Liver (tissue), 9 donors: Measurements from ENCODE around the gene DHRS11. TPM values are rescaled to one million over a fixed set of nuclear protein-coding genes. Genes with fewer than 3 reads are reported as not detected.

Source experiments
- DNase-seq: peaks from one replicate; pipeline ENCODE4 v3.0.0-alpha.2; 2017; ENCODE audit warnings: low spot score
- H3K27ac ChIP-seq, 2 donors: one replicate each; pipeline ENCODE4 v1.7.0; 2013; ENCODE audit warnings: inconsistent platforms in 2 of 2, low read length in 2 of 2, control low read depth in 1 of 2, low read depth in 1 of 2, mild to moderate bottlenecking in 1 of 2
- H3K27me3 ChIP-seq, 4 donors: one replicate each; pipeline versions ENCODE4 v1.6.1 to v1.7.0; 2013; ENCODE audit warnings: low read length in 3 of 4, inconsistent platforms in 1 of 4, mild to moderate bottlenecking in 1 of 4, moderate library complexity in 1 of 4; ENCODE audit not compliant: control insufficient read depth in 4 of 4, insufficient read depth in 4 of 4
- H3K36me3 ChIP-seq, 4 donors: one replicate each; pipeline versions ENCODE4 v1.6.1 to v1.7.0; 2013; ENCODE audit warnings: low read length in 3 of 4, mild to moderate bottlenecking in 3 of 4, low read depth in 1 of 4, moderate library complexity in 1 of 4; ENCODE audit not compliant: control insufficient read depth in 4 of 4, insufficient read depth in 3 of 4
- H3K4me1 ChIP-seq, 4 donors: one replicate each; pipeline versions ENCODE4 v1.6.1 to v1.7.0; 2013; ENCODE audit warnings: low read length in 3 of 4, mild to moderate bottlenecking in 3 of 4, moderate library complexity in 1 of 4; ENCODE audit not compliant: control insufficient read depth in 4 of 4, insufficient read depth in 4 of 4
- H3K4me3 ChIP-seq, 3 donors: one replicate each; pipeline versions ENCODE4 v1.6.1 to v1.7.0; 2013; ENCODE audit warnings: low read length in 3 of 3, control low read depth in 1 of 3, low read depth in 1 of 3, mild to moderate bottlenecking in 1 of 3
- H3K9ac ChIP-seq, 2 donors: one replicate each; pipeline ENCODE4 v1.7.0; 2013; ENCODE audit warnings: low read length in 2 of 2, mild to moderate bottlenecking in 2 of 2, moderate library complexity in 2 of 2, control low read depth in 1 of 2, low read depth in 1 of 2
- H3K9me3 ChIP-seq, 4 donors: one replicate each; pipeline versions ENCODE4 v1.6.1 to v1.7.0; 2013; ENCODE audit warnings: low read length in 3 of 4; ENCODE audit not compliant: control insufficient read depth in 4 of 4
- CTCF ChIP-seq: fragments of 150-350 bp; IDR thresholded peaks from 2 replicates; pipeline ENCODE4 v1.5.1; 2017; ENCODE audit warnings: improper control_type of control experiment, low read depth, low read length; ENCODE audit not compliant: missing input control
- FOXA1 ChIP-seq: IDR thresholded peaks from 2 replicates; pipeline ENCODE4 v1.6.1; 2016; ENCODE audit warnings: antibody characterized with exemption
- GABPA ChIP-seq, 2 donors: IDR thresholded peaks in 1 of 2; conservative IDR thresholded peaks in 1 of 2; 2 replicates each; pipeline ENCODE4 v1.6.1; 2016; ENCODE audit warnings: antibody characterized with exemption in 2 of 2, mild to moderate bottlenecking in 1 of 2, moderate library complexity in 1 of 2
- HNF4A ChIP-seq, 2 donors: conservative IDR thresholded peaks; 2 replicates each; pipeline ENCODE4 v1.6.1; 2016; ENCODE audit warnings: antibody characterized with exemption in 2 of 2, mild to moderate bottlenecking in 2 of 2
- HNF4G ChIP-seq: IDR thresholded peaks from 2 replicates; pipeline ENCODE4 v1.6.1; 2016; ENCODE audit warnings: antibody characterized with exemption
- JUND ChIP-seq, 2 donors: IDR thresholded peaks; 2 replicates each; pipeline ENCODE4 v1.6.1; 2016; ENCODE audit warnings: antibody characterized with exemption in 2 of 2
- NR2F2 ChIP-seq: IDR thresholded peaks from 2 replicates; pipeline ENCODE4 v1.6.1; 2016; ENCODE audit warnings: antibody characterized with exemption
- RAD21 ChIP-seq, 2 donors: IDR thresholded peaks; 2 replicates each; pipeline ENCODE4 v1.6.1; 2016; ENCODE audit warnings: antibody characterized with exemption in 2 of 2, mild to moderate bottlenecking in 2 of 2
- REST ChIP-seq: IDR thresholded peaks from 2 replicates; pipeline ENCODE4 v1.6.1; 2016; ENCODE audit warnings: antibody characterized with exemption, mild to moderate bottlenecking
- RXRA ChIP-seq, 2 donors: IDR thresholded peaks; 2 replicates each; pipeline ENCODE4 v1.6.1; 2017 to 2018; ENCODE audit warnings: antibody characterized with exemption in 2 of 2, mild to moderate bottlenecking in 1 of 2
- SP1 ChIP-seq: IDR thresholded peaks from 2 replicates; pipeline ENCODE4 v1.6.1; 2018; ENCODE audit warnings: antibody characterized with exemption, mild to moderate bottlenecking
- TAF1 ChIP-seq: conservative IDR thresholded peaks from 2 replicates; pipeline ENCODE4 v1.6.1; 2016; ENCODE audit warnings: antibody characterized with exemption, mild to moderate bottlenecking
- WGBS: extraction: QIAGEN DNeasy Blood & Tissue Kit; methylation state at CpG from one replicate; pipeline ENCODE4 v1.1.7; 2013; 5-methylcytosine and 5-hydroxymethylcytosine counted together
- polyA plus RNA-seq, 2 donors: library from polyadenylated mRNA; stranded (reverse) in 1 of 2; unstranded in 1 of 2; fragments of 200-250 nt in 1 of 2; fragments of >200 nt in 1 of 2; fragmentation: Nextera tagmentation in 1 of 2; extraction: Ambion mirVana in 1 of 2; gene quantifications; one replicate each; pipeline versions ENCODE4 v1.2.1 to v1.2.3, GENCODE V29; 2013 to 2015
- total RNA-seq, 2 donors: library from RNA; depleted of rRNA; stranded (reverse); fragments of >200 nt; gene quantifications; one replicate each; pipeline ENCODE4 v1.2.3, GENCODE V29; 2014
- donor health status: healthy.
- donor health status: healthy.
- donor health status: healthy.
- donor health status: healthy.
- donor health status: healthy.

Gene DHRS11, protein sequence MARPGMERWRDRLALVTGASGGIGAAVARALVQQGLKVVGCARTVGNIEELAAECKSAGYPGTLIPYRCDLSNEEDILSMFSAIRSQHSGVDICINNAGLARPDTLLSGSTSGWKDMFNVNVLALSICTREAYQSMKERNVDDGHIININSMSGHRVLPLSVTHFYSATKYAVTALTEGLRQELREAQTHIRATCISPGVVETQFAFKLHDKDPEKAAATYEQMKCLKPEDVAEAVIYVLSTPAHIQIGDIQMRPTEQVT
- total RNA-seq: 1 to 10 TPM; 5.8 to 8.0 TPM
- polyA plus RNA-seq: 1 to 10 TPM; 4.2 to 7.2 TPM

GRCh38 chr17:36591434-36592315, at the start of gene DHRS11:
TSS of gene DHRS11 (plus strand) at chr17:36591879. CDS start at chr17:36592010, 131 bp downstream.
- Histone ChIP-seq H3K27ac (peak within 1 kb of the TSS in 1 of 2 donors; percentile 34), H3K27me3 (no peaks in the 10 kb centered on the region), H3K4me1 (peaks cover 5 to 22% (median 8%) of the 10 kb centered on the region in 4 donors), H3K36me3 (peaks cover 6 to 21% (median 16%) of the 10 kb centered on the region in 4 donors), H3K9ac (peak within 1 kb of the TSS; percentile 21 to 33), H3K9me3 (no peaks in the 10 kb centered on the region), H3K4me3 (peak within 1 kb of the TSS; percentile 51 to 95 (median 83))
- no peak for TF ChIP-seq HNF4G
- peak in 1 of 2 donors; percentile 14 for TF ChIP-seq HNF4A (conservative IDR thresholded peaks at IDR 0.05)
- peak in 1 of 2 donors; percentile 40 for TF ChIP-seq GABPA (IDR thresholded peaks at IDR 0.05 in 1 of 2, conservative IDR thresholded peaks at IDR 0.05 in 1 of 2)
- TF ChIP-seq FOXA1: no peak
- TF ChIP-seq RXRA (IDR thresholded peaks at IDR 0.05): peak; percentile 30 to 44
- TF ChIP-seq JUND (IDR thresholded peaks at IDR 0.05): no peak
- peak; percentile 27 for TF ChIP-seq NR2F2
- TF ChIP-seq SP1: no peak
- TF ChIP-seq TAF1: no peak
- peak; percentile 89 for DNase-seq
- WGBS: under 1% methylated on average over 87 of the region's 87 CpGs

- WGBS: 96% methylated on average over 15 of the region's 15 CpGs
- H3K27ac ChIP-seq: no peak overlapping the region
- no peak for TF ChIP-seq TAF1
- TF ChIP-seq REST: no peak
- TF ChIP-seq HNF4A (conservative IDR thresholded peaks at IDR 0.05): no peak
- no peak for TF ChIP-seq NR2F2
- no peak for TF ChIP-seq FOXA1
- TF ChIP-seq RXRA (IDR thresholded peaks at IDR 0.05): no peak
- H3K27me3 ChIP-seq: no peaks in the 10 kb centered on the region
- peaks cover 0 to 29% (median 23%) of the 10 kb centered on the region in 4 donors for H3K4me1 ChIP-seq
- DNase-seq: no peak
- H3K9me3 ChIP-seq: no peaks in the 10 kb centered on the region
- H3K36me3 ChIP-seq: peaks cover 0 to 4% (median 2%) of the 10 kb centered on the region in 4 donors
- no peak overlapping the region for H3K9ac ChIP-seq
- H3K4me3 ChIP-seq: no peak overlapping the region
Measured at GRCh38 chr17:36542755-36543154, 48.9 kb upstream of the DHRS11 start.

- Histone ChIP-seq H3K4me1 (peaks cover 4 to 40% (median 29%) of the 10 kb centered on the region in 4 donors), H3K27me3 (no peaks in the 10 kb centered on the region), H3K36me3 (peaks cover 0 to 3% (median 1%) of the 10 kb centered on the region in 4 donors), H3K9me3 (no peaks in the 10 kb centered on the region), H3K4me3 (peak overlapping the region; percentile 51 to 97 (median 93)), H3K9ac (peak overlapping the region; percentile 63 to 96), H3K27ac (peak overlapping the region; percentile 99 to 100)
- under 1% methylated on average over 10 of the region's 10 CpGs for WGBS
- TF ChIP-seq RAD21 (IDR thresholded peaks at IDR 0.05) (peak in 1 of 2 donors; percentile 11), FOXA1 (no peak), CTCF (peak; percentile 8)
- peak; percentile 59 for DNase-seq
Measured at GRCh38 chr17:36544044-36544306, 47.7 kb upstream of the DHRS11 start.
